Caco-2 (cell line): ENCODE results near the gene DUSP18. TPM values are rescaled to one million over a fixed set of nuclear protein-coding genes. Genes with fewer than 3 reads are reported as not detected.

Experiments used
- BruUV-seq: library from RNA; stranded (reverse); fragments of 400-500 nt; replicated peaks from 2 replicates; lab custom pipeline; 2021; lab: Mats Ljungman, UMichigan
- CTCF ChIA-PET: fragments of 300-600 bp; sonication (Branson Sonifier 250); formaldehyde crosslinking; loops from one replicate; lab custom pipeline; 2022; ENCODE audit warnings: antibody characterized with exemption; lab: Charles Lee
- POLR2A ChIA-PET: fragments of 300-600 bp; sonication (Branson Sonifier 250); formaldehyde crosslinking; loops from one replicate; lab custom pipeline; 2022; ENCODE audit warnings: antibody characterized with exemption; lab: Charles Lee
- DNase-seq, 2 experiments: peaks; one replicate each; pipeline versions ENCODE4 v3.0.0 to v3.0.0-alpha.2; 2020 to 2022
- H3K27me3 ChIP-seq: replicated peaks from 2 replicates; pipeline ENCODE4 v1.6.0; 2011; ENCODE audit warnings: low read length; ENCODE audit not compliant: control insufficient read depth, insufficient read depth
- H3K36me3 ChIP-seq: 2 replicates; pipeline ENCODE4 v1.5.1; 2011; ENCODE audit warnings: low read length; ENCODE audit not compliant: control insufficient read depth, insufficient read depth
- H3K4me1 ChIP-seq: fragments of 250-450 bp; sonication (Bioruptor Pico); 2 replicates; pipeline ENCODE4 v1.5.1; 2020; ENCODE audit warnings: mild to moderate bottlenecking
- H3K4me3 ChIP-seq: 2 replicates; pipeline ENCODE4 v1.5.1; 2011; ENCODE audit warnings: low read depth, mild to moderate bottlenecking, control low read depth, low read length
- H3K9me3 ChIP-seq: fragments of 250-450 bp; sonication (Bioruptor Pico); 2 replicates; pipeline ENCODE4 v1.5.1; 2020; ENCODE audit warnings: mild to moderate bottlenecking, moderate library complexity
- H3K27ac Mint-ChIP-seq: one replicate; pipeline ENCODE4 v1.8.0; 2022; ENCODE audit warnings: mixed read lengths; ENCODE audit not compliant: unreplicated experiment
- H3K27me3 Mint-ChIP-seq: one replicate; pipeline ENCODE4 v1.8.0; 2022; ENCODE audit warnings: mixed read lengths; ENCODE audit not compliant: insufficient read depth, unreplicated experiment
- H3K36me3 Mint-ChIP-seq: one replicate; pipeline ENCODE4 v1.8.0; 2022; ENCODE audit warnings: mild to moderate bottlenecking, mixed read lengths; ENCODE audit not compliant: insufficient read depth, unreplicated experiment
- H3K4me1 Mint-ChIP-seq: one replicate; pipeline ENCODE4 v1.8.0; 2022; ENCODE audit warnings: low read depth, mixed read lengths; ENCODE audit not compliant: unreplicated experiment
- H3K4me3 Mint-ChIP-seq: one replicate; pipeline ENCODE4 v1.8.0; 2022; ENCODE audit warnings: mild to moderate bottlenecking, moderate library complexity, mixed read lengths; ENCODE audit not compliant: unreplicated experiment
- H3K9me3 Mint-ChIP-seq: one replicate; pipeline ENCODE4 v1.8.0; 2022; ENCODE audit warnings: mixed read lengths; ENCODE audit not compliant: unreplicated experiment
- CTCF ChIP-seq, 2 experiments: fragments of 200-600 bp in 1 of 2; IDR thresholded peaks; 1 replicate in 1 of 2; 2 replicates in 1 of 2; pipeline versions ENCODE4 v1.5.1 to v1.8.0; 2011 to 2022; ENCODE audit warnings: antibody characterized with exemption in 1 of 2, control low read depth in 1 of 2, inconsistent platforms in 1 of 2, low read depth in 1 of 2, low read length in 1 of 2, mild to moderate bottlenecking in 1 of 2, moderate library complexity in 1 of 2; ENCODE audit not compliant: insufficient read depth in 1 of 2, severe bottlenecking in 1 of 2, unreplicated experiment in 1 of 2
- intact Hi-C: fragments of 100-400 bp; cut with micrococcal nuclease; formaldehyde crosslinking; loops from one replicate; pipeline ENCODE4 v1.10.0; 2022; ENCODE audit not compliant: unreplicated experiment
- total RNA-seq: library from RNA; stranded (reverse); gene quantifications from 2 replicates; pipeline ENCODE4 v1.2.3, GENCODE V29; 2022

Gene DUSP18
- total RNA-seq, 1 experiment from 2014 or later, result 6.0 TPM

GRCh38 chr22:30648825-30649224, 18.9 kb downstream of the DUSP18 start:
- POLR2A ChIA-PET, result no interaction called here
- no peak overlapping the region for H3K27ac Mint-ChIP-seq
- DNase-seq, result no peak
- no peaks in the 10 kb centered on the region for H3K4me1 Mint-ChIP-seq
- no TSS peak for BruUV-seq
- TF ChIP-seq CTCF (IDR thresholded peaks at IDR 0.05; ENCODE audit: insufficient read depth in 1 of 2, low read depth in 1 of 2, low read length in 1 of 2, severe bottlenecking in 1 of 2, unreplicated experiment in 1 of 2), result no peak
- no peaks in the 10 kb centered on the region for H3K9me3 Mint-ChIP-seq
- Histone ChIP-seq H3K4me1 (no peaks in the 10 kb centered on the region), H3K4me3 (no peak overlapping the region), H3K27me3 (no peaks in the 10 kb centered on the region), H3K36me3 (no peaks in the 10 kb centered on the region), H3K9me3 (no peaks in the 10 kb centered on the region)
- intact Hi-C loops, result no loop called here
- no peaks in the 10 kb centered on the region for H3K27me3 Mint-ChIP-seq
- H3K36me3 Mint-ChIP-seq, result no peaks in the 10 kb centered on the region
- CTCF ChIA-PET, result no interaction called here
- no peak overlapping the region for H3K4me3 Mint-ChIP-seq

- no peak overlapping the region for H3K27ac Mint-ChIP-seq
- BruUV-seq, result no TSS peak
- Histone ChIP-seq H3K9me3 (no peaks in the 10 kb centered on the region), H3K4me1 (no peaks in the 10 kb centered on the region), H3K36me3 (no peaks in the 10 kb centered on the region), H3K27me3 (no peaks in the 10 kb centered on the region), H3K4me3 (no peak overlapping the region)
- DNase-seq, result no peak
- no peaks in the 10 kb centered on the region for H3K4me1 Mint-ChIP-seq
- no peaks in the 10 kb centered on the region for H3K36me3 Mint-ChIP-seq
- no peak for TF ChIP-seq CTCF (IDR thresholded peaks at IDR 0.05; ENCODE audit: insufficient read depth in 1 of 2, low read depth in 1 of 2, low read length in 1 of 2, severe bottlenecking in 1 of 2, unreplicated experiment in 1 of 2)
- intact Hi-C loops, result no loop called here
- CTCF ChIA-PET, result no interaction called here
- no peaks in the 10 kb centered on the region for H3K9me3 Mint-ChIP-seq
- H3K27me3 Mint-ChIP-seq, result no peaks in the 10 kb centered on the region
- POLR2A ChIA-PET, result no interaction called here
- H3K4me3 Mint-ChIP-seq, result no peak overlapping the region
Measured at GRCh38 chr22:30647536-30647935, 20.1 kb downstream of the DUSP18 start.

- POLR2A ChIA-PET, result no interaction called here
- CTCF ChIA-PET, result interaction anchor here (0.5 to 0.6 kb wide), 2 partner anchors 106 to 244 kb away, joined by 3 read pairs; no protein-coding TSS in a partner anchor
- no TSS peak for BruUV-seq
Measured at GRCh38 chr22:30646518-30647160, 21.0 kb downstream of the DUSP18 start.

More at GRCh38 chr22:30646518-30647160, 21.0 kb downstream of the DUSP18 start:
- H3K9me3 ChIP-seq, result no peaks in the 10 kb centered on the region
- intact Hi-C loops, result no loop called here
- Mint-ChIP-seq H3K9me3 (no peaks in the 10 kb centered on the region), H3K36me3 (no peaks in the 10 kb centered on the region), H3K4me3 (no peak overlapping the region), H3K27me3 (no peaks in the 10 kb centered on the region), H3K27ac (no peak overlapping the region), H3K4me1 (no peaks in the 10 kb centered on the region)
- no peaks in the 10 kb centered on the region for H3K4me1 ChIP-seq
- H3K4me3 ChIP-seq, result no peak overlapping the region
- TF ChIP-seq CTCF (IDR thresholded peaks at IDR 0.05; ENCODE audit: insufficient read depth in 1 of 2, low read depth in 1 of 2, low read length in 1 of 2, severe bottlenecking in 1 of 2, unreplicated experiment in 1 of 2), result no peak
- no peak for DNase-seq
- no peaks in the 10 kb centered on the region for H3K27me3 ChIP-seq
- no peaks in the 10 kb centered on the region for H3K36me3 ChIP-seq
